Measurements from ENCODE around the gene WWOX.

The WWOX gene

GRCh38 chr16:78415669-78416068, 316.2 kb downstream of the WWOX start:
- DNase-seq (ENCODE audit: low read depth) = no peak
- TF ChIP-seq CTCF (IDR thresholded peaks at IDR 0.05; ENCODE audit: control insufficient read depth, insufficient read depth, low read depth, low read length, missing control alignments) = no peak

DNA sequence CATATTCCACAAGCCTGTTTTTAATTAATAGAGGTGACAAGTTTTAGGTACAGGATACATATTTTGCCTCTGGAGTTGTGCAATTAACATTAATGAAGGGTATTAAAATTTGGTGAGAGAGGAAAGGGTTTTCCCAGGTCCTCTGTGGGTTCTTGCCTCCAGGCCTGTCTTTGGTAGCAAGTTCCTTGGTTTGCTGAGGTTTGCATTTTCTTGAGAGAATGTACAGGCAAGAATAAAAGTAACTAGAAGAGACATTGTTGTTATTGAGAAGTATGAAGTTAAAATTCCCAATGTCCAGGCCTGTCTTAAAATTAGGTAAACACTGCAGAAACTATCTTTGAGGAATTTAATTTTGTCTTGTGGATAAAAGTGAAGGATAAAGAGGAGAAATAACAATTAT, 316.9 kb downstream of the WWOX start:
- no peak for DNase-seq (ENCODE audit: low read depth)
- no peak overlapping the region for H3K4me3 ChIP-seq (ENCODE audit: control insufficient read depth, low read depth, low read length)
- no peak for TF ChIP-seq CTCF (IDR thresholded peaks at IDR 0.05; ENCODE audit: control insufficient read depth, insufficient read depth, low read depth, low read length, missing control alignments)

More at GRCh38 chr16:78415669-78416068, 316.2 kb downstream of the WWOX start:
- H3K4me3 ChIP-seq (ENCODE audit: control insufficient read depth, low read depth, low read length) = no peak overlapping the region

DNA sequence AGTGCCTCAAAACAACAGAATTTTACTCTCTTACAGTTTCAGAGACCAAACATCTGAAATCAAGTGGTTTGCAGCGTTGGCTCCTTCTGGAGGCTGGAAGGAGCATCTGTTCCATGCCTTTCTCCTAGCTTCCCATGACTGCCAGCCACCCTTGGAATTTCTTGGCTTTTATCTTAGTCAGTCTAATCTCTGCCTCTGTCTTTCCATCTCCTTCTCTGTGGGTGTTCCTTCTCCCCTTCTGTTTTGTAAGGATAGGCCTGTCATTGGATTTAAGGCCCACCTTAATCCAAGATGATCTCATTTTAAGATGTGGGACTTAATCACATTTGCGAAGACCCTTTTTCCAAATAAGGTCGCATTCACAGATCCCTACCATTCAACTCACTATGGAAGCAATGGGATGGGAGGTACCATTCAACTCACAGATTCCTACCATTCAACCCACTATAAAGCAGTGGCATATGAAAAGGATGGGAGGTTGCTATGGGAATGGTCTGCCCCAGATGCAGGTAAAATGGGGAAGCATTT, 321.8 kb downstream of the WWOX start:
- DNase-seq (ENCODE audit: low read depth) = no peak
- TF ChIP-seq CTCF (IDR thresholded peaks at IDR 0.05; ENCODE audit: control insufficient read depth, insufficient read depth, low read depth, low read length, missing control alignments) = no peak
- no peak overlapping the region for H3K4me3 ChIP-seq (ENCODE audit: control insufficient read depth, low read depth, low read length)

DNA sequence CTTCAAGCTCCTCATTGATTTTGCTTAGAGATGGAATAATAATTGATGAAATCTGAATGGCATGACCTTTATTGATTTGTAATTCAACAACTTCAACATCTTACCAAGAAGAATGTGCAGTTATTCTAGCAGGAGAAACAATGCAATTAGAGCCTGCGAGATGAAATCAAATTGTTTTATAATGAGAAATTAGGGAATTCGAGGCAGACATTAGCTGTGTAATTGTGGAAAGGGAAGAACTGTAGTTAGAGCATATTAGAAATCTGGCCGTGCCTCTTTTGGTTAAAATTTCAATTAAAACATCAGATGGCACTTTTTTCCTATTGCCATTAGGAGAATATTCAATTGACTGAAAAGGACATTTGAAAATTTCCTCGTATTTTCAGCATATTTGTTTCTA, 325.8 kb downstream of the WWOX start:
- no peak for DNase-seq (ENCODE audit: low read depth)
- no peak overlapping the region for H3K4me3 ChIP-seq (ENCODE audit: control insufficient read depth, low read depth, low read length)
- TF ChIP-seq CTCF (IDR thresholded peaks at IDR 0.05; ENCODE audit: control insufficient read depth, insufficient read depth, low read depth, low read length, missing control alignments) = no peak

DNA sequence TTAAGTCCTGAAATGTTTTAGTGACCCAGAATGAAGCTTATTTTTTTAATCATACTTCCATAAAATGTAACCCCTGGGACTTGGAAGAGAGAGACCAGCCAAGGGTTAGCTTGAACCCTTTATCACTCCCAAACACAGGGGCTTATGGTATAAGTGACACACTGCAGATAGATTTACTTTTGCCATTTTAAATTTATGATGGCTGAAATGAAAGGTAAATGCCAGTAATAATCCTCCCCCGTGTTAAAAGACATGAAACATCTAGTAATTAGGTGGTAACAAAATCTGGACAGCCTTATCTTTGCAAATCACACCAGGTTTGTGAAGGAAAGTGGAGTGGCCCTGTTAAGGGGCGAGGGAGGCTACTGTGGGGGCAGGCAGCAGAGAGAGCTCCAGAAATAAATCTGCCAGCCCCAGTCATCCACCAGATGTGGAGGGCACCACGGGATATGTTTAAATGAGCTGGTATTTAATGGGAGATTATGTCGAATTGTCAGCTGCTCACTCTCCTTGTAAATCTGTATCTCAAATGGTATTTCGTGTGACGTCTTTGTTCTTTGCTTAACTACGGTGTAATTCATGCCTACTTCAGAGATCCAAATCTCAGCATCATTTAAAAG, 326.5 kb downstream of the WWOX start:
- no peak for TF ChIP-seq CTCF (IDR thresholded peaks at IDR 0.05; ENCODE audit: control insufficient read depth, insufficient read depth, low read depth, low read length, missing control alignments)
- no peak for DNase-seq (ENCODE audit: low read depth)
- H3K4me3 ChIP-seq (ENCODE audit: control insufficient read depth, low read depth, low read length) = no peak overlapping the region

GRCh38 chr16:78428193-78428592, 328.7 kb downstream of the WWOX start:
- TF ChIP-seq CTCF (IDR thresholded peaks at IDR 0.05; ENCODE audit: control insufficient read depth, insufficient read depth, low read depth, low read length, missing control alignments) = no peak
- no peak for DNase-seq (ENCODE audit: low read depth)
- H3K4me3 ChIP-seq (ENCODE audit: control insufficient read depth, low read depth, low read length) = no peak overlapping the region
